HEK293 (cell line): Measurements from ENCODE around the gene TEPSIN.

Experiments used
- ZNF654 ChIP-seq: fragments of 450-650 bp; formaldehyde crosslinking; IDR thresholded peaks from 2 replicates; pipeline ENCODE4 v1.5.1; 2016; ENCODE audit warnings: low read depth, missing biosample characterization, missing genetic modification characterization
- TF ChIP-seq, protein P1 (sequence below): fragments of 450-650 bp; formaldehyde crosslinking; IDR thresholded peaks from 2 replicates; pipeline ENCODE4 v1.5.1; 2017; ENCODE audit warnings: missing biosample characterization, mild to moderate bottlenecking, missing genetic modification characterization, moderate library complexity

DNA sequence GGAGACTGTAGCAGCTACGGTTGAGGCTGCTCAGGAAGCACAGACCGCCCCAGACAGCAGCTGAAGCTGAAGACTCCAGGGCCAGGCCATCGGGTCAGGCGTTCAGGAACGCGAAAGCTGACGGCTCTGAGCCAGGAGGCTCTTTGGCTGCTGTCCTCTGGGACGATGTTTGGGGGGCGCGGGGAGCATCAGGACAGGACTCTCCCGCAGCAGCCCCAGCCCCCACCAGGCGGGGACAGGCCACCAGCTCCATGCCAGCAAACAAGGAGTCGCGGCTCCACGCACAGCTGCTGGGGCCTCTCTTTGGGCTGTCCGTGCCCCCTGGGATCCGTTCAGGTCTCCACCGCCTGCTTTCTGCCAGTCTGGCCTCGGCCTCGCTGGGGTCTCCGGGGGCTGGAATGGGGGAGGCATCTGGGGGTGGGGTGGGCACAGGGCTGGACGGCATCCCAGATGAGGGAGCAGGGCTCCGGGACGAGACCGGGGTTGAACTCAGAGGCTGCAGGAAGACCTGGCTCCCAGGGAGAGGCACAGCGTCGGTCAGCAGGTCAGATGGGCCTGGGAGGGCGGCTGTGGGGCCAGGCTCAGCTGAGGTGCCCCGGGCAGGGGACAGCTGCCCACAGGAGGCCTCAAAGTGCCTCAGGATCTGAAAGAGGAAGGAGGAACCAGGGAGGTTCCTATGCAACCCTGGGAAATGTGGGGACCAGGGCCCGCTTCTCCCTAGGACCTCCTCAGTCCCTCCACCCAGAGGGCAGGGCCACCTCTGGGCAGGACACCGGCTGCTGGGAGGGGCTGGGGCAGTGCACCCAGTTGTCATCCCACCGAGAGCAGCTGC lies 9.8 kb downstream of the TEPSIN start:
- TF ChIP-seq ZNF654: no peak
- TF ChIP-seq, protein P1, sequence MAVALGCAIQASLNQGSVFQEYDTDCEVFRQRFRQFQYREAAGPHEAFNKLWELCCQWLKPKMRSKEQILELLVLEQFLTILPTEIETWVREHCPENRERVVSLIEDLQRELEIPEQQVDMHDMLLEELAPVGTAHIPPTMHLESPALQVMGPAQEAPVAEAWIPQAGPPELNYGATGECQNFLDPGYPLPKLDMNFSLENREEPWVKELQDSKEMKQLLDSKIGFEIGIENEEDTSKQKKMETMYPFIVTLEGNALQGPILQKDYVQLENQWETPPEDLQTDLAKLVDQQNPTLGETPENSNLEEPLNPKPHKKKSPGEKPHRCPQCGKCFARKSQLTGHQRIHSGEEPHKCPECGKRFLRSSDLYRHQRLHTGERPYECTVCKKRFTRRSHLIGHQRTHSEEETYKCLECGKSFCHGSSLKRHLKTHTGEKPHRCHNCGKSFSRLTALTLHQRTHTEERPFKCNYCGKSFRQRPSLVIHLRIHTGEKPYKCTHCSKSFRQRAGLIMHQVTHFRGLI (tag by site-specific recombination): no peak
